ENCODE results near the gene FNDC8. TPM values are rescaled to one million over a fixed set of nuclear protein-coding genes. Genes with fewer than 3 reads are reported as not detected.

FNDC8 gene
- total RNA-seq = not detected

GRCh38 chr17:35121315-35121714 lies at the start of gene FNDC8:
Gene FNDC8 (plus strand): TSS chr17:35121615. CDS start chr17:35121694, 79 bp downstream.
- TF ChIP-seq CTCF (IDR thresholded peaks at IDR 0.05) = no peak
- no peak for DNase-seq (ENCODE audit: low spot score in 2 of 2)
- Histone ChIP-seq H3K27ac (no peak within 1 kb of the TSS), H3K9me3 (no peaks in the 10 kb centered on the region), H3K4me1 (peaks cover 4 to 17% of the 10 kb centered on the region in 2 donors), H3K4me3 (peak within 1 kb of the TSS in 1 of 2 donors; percentile 84), H3K27me3 (no peaks in the 10 kb centered on the region), H3K36me3 (no peaks in the 10 kb centered on the region)
- intact Hi-C loops (cut with DNase I) = no loop called here

- Histone ChIP-seq H3K9me3 (no peaks in the 10 kb centered on the region), H3K27me3 (no peaks in the 10 kb centered on the region), H3K4me3 (no peak overlapping the region), H3K36me3 (no peaks in the 10 kb centered on the region), H3K27ac (no peak overlapping the region), H3K4me1 (no peaks in the 10 kb centered on the region)
- no peak for DNase-seq (ENCODE audit: low spot score in 2 of 2)
- intact Hi-C loops (cut with DNase I) = no loop called here
- TF ChIP-seq CTCF (IDR thresholded peaks at IDR 0.05) = no peak
These were observed 48.1 kb upstream of the FNDC8 start for GRCh38 chr17:35073183-35073790.

- no peak overlapping the region for H3K4me3 ChIP-seq
- no peak overlapping the region for H3K27ac ChIP-seq
- DNase-seq (ENCODE audit: low spot score in 2 of 2) = no peak
- H3K9me3 ChIP-seq = no peaks in the 10 kb centered on the region
- no peaks in the 10 kb centered on the region for H3K36me3 ChIP-seq
- intact Hi-C loops (cut with DNase I) = no loop called here
- no peaks in the 10 kb centered on the region for H3K4me1 ChIP-seq
- TF ChIP-seq CTCF (IDR thresholded peaks at IDR 0.05) = no peak
- no peaks in the 10 kb centered on the region for H3K27me3 ChIP-seq
These were observed 47.3 kb upstream of the FNDC8 start for GRCh38 chr17:35073991-35074627.

GRCh38 chr17:35074711-35075707 lies 46.4 kb upstream of the FNDC8 start:
- TF ChIP-seq CTCF (IDR thresholded peaks at IDR 0.05) = no peak
- Histone ChIP-seq H3K27ac (no peak overlapping the region), H3K4me3 (no peak overlapping the region)

GRCh38 chr17:35076874-35077273 lies 44.5 kb upstream of the FNDC8 start:
- Histone ChIP-seq H3K4me1 (no peaks in the 10 kb centered on the region), H3K27me3 (no peaks in the 10 kb centered on the region), H3K27ac (no peak overlapping the region), H3K4me3 (no peak overlapping the region), H3K36me3 (no peaks in the 10 kb centered on the region), H3K9me3 (no peaks in the 10 kb centered on the region)
- DNase-seq (ENCODE audit: low spot score in 2 of 2) = no peak
- no peak for TF ChIP-seq CTCF (IDR thresholded peaks at IDR 0.05)
- intact Hi-C loops (cut with DNase I) = no loop called here

More at GRCh38 chr17:35074711-35075707, 46.4 kb upstream of the FNDC8 start:
- Histone ChIP-seq H3K4me1 (no peaks in the 10 kb centered on the region), H3K36me3 (no peaks in the 10 kb centered on the region), H3K27me3 (no peaks in the 10 kb centered on the region), H3K9me3 (no peaks in the 10 kb centered on the region)
- no peak for DNase-seq (ENCODE audit: low spot score in 2 of 2)
- intact Hi-C loops (cut with DNase I) = no loop called here

Measured in ascending aorta (tissue), 2 donors.